HG03575 (cell line): ENCODE measurements around the gene TSPAN5.
A peak's percentile ranks its signal among the peaks of the same experiment; 100 is the strongest.
"Not testable (repeated sequence)": the region's sequence is repeated elsewhere in the genome, so short reads cannot be mapped to it uniquely, and the experiment has no call there.

Experiments
- ATAC-seq: cut with Tn5 transposase; IDR thresholded peaks from one replicate; pipeline ENCODE4 v1.9.1; 2021; ENCODE audit not compliant: unreplicated experiment, insufficient number of reproducible peaks, low FRiP score; ENCODE audit errors: extremely low read depth

The TSPAN5 gene

GRCh38 chr4:98461121-98461865, 197.1 kb downstream of the TSPAN5 start:
- ATAC-seq: not testable (repeated sequence)

DNA sequence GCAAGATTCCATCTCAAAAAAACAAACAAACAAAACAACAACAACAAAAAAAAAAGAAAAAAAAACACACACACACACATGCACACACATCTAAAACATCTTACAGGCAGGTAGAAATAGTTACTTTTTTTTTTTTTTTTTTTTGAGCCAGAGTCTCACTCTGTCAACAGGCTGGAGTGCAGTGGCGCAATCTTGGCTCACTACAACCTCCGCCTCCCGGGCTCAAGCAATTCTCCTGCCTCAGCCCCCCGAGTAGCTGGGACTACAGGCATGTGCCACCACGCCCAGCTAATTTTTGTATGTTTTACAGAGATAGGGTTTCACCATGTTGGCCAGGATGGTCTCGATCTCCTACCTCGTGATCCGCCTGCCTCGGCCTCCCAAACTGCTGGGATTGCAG, 201.0 kb downstream of the TSPAN5 start:
- not testable (repeated sequence) for ATAC-seq

DNA sequence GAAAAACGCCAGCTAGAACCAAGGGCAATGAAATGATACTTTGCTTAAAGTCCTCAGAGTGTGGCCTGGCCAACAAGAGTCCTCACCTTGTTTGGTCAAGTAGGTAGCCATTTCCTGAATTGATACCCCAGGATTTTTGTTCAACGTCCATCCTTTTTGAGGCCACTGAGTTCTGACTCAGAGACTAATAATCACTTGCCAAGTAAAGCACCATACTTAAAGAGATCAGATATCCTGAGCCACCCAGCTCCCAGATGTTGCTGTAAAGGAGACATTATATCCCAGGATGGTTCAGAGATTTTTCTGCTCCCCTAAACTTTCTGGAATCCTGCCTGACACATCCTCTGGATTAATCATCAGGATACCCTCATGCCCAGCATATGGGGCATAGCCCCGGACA, 206.3 kb downstream of the TSPAN5 start:
- ATAC-seq: no peak

DNA sequence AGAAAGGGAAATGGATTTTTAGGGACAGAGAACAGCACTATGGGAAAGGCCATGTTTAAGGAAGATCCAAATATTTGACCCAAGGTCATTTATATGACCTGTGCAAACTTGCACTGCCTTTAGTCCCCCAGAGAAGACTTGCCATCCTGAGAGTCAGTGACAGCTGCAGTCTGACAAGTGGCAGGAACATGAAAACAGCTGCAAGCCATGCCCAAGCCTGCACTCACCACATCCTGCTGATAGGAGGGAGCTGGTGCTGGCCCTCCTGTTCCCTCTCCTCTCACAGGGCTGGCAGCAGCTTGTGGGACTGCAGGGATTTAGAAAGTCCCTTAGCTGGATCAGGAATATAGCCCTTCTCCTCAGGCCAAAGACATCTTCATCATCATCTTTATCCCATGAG, 209.5 kb downstream of the TSPAN5 start:
- no peak for ATAC-seq

GRCh38 chr4:98447648-98448047, 210.8 kb downstream of the TSPAN5 start:
- ATAC-seq: no peak

DNA sequence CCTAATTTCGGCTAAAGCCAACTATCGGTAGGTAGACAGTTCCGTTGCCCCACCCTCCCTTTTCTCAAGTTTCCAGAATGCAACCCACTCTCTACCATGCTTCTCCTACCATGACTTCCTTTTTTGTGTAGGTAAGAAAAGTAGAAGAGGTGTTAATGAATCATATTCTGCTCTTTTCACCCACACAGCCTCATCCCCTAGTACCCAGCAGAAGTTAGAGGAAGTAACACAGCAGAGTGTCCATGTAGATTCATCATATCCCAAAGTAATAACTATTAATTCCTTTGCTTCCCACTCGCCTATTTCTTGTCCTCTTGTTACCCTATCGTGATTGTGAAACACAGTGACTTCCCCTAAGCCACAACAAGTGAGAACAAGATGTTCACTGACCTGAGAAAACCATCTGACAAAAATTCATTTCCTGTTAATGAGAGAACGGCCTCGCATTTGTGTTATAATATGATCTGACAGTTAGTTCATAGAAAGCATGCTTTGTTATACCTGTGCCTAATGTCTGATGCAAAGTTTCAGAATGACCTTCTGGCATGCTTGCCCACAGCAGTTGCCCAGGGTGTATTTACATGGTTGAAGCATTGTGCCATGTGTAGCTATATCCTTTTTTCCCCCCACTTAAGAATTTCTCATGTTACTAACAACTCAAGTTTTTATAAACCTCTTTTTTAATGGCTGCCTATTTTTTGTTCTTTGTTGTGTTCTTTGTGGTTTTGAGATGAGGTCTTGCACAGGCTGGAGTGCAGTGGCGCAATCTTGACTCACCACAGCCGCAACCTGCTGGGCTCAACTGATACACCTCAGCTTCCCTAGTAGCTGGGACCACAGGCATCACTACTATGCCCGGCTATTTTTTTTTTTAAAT, 211.7 kb downstream of the TSPAN5 start:
- peak; percentile 54 for ATAC-seq

GRCh38 chr4:98444371-98444770, 214.0 kb downstream of the TSPAN5 start:
- no peak for ATAC-seq

DNA sequence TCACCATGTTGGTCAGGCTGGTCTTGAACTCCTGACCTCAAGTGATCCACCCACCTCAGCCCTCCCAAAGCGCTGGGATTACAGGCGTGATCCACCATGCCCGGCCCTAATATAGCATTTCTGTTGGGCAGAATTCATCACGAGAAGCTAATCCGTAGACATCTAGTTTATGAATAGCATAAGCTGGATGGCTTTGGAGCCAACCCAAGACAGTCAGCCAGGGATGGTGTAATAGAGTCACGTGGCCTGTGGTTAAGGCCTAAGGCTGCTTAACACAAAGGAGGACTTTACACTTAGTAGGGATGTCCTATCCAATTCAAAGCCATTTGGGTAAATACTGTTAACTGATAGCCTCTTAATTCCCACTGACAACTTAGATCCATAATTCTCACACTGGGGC, 223.6 kb downstream of the TSPAN5 start:
- ATAC-seq: no peak

- no peak for ATAC-seq
Observed at GRCh38 chr4:98433691-98434090, 224.7 kb downstream of the TSPAN5 start.

GRCh38 chr4:98430708-98431403, 227.6 kb downstream of the TSPAN5 start:
- ATAC-seq: no peak

DNA sequence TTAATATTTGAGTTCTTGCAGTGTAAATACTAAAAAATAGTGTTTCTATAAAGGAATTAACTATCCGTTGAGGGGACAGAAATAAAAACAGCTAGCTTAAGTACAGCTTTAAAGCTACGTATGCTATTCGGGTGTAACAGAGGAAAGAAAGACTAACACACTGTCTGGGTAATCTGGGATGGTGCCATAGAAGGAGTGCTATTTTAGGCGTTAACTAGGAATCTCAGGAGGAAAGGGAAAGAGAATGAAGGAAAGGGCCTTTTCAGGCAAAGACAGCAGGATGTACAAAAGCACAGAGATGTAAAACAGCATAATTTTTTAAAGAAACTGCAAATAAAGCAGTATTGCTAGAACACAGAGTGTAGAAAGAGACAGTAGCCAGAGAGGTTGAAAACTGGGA, 235.4 kb downstream of the TSPAN5 start:
- ATAC-seq: no peak

- no peak for ATAC-seq
Observed at GRCh38 chr4:98421111-98421510, 237.3 kb downstream of the TSPAN5 start.
